Natural killer cell (primary cell): ENCODE results near the gene SLX9. TPM values are rescaled to one million over a fixed set of nuclear protein-coding genes. Genes with fewer than 3 reads are reported as not detected.

ENCODE experiments used
- ATAC-seq, 3 donors: fragments of 150-1000 bp in 2 of 3; fragments of 200-7000 bp in 1 of 3; cut with Tn5 transposase; 1 replicate in 1 of 3; 2 replicates in 2 of 3; pipeline ENCODE4 v1.10.0; 2021; ENCODE audit warnings: mild to moderate bottlenecking in 2 of 3, moderate library complexity in 2 of 3
- DNase-seq, 2 donors: peaks; one replicate each; pipeline versions ENCODE4 v3.0.0 to v3.0.0-alpha.2; 2013 to 2021; ENCODE audit warnings: mixed read lengths in 1 of 2
- H3K27ac ChIP-seq: one replicate; pipeline ENCODE4 v1.5.1; 2013; ENCODE audit warnings: mild to moderate bottlenecking, low read length
- H3K27me3 ChIP-seq: one replicate; pipeline ENCODE4 v1.6.1; 2013; ENCODE audit warnings: low read length; ENCODE audit not compliant: control insufficient read depth, insufficient read depth
- H3K36me3 ChIP-seq: one replicate; pipeline ENCODE4 v1.6.1; 2013; ENCODE audit warnings: low read length; ENCODE audit not compliant: control insufficient read depth, insufficient read depth
- H3K4me1 ChIP-seq: one replicate; pipeline ENCODE4 v1.6.1; 2013; ENCODE audit warnings: low read length; ENCODE audit not compliant: control insufficient read depth, insufficient read depth
- H3K4me3 ChIP-seq: one replicate; pipeline ENCODE4 v1.5.1; 2013; ENCODE audit warnings: low read length
- H3K9me3 ChIP-seq: one replicate; pipeline ENCODE4 v1.6.1; 2013; ENCODE audit warnings: low read length; ENCODE audit not compliant: control insufficient read depth, insufficient read depth
- H3K27ac Mint-ChIP-seq, 2 donors: one replicate each; pipeline ENCODE4 v1.8.0; 2022; ENCODE audit warnings: mild to moderate bottlenecking in 2 of 2, mixed read lengths in 2 of 2, moderate library complexity in 1 of 2
- H3K27me3 Mint-ChIP-seq, 2 donors: one replicate each; pipeline ENCODE4 v1.8.0; 2022; ENCODE audit warnings: low read depth in 2 of 2, mixed read lengths in 2 of 2
- H3K36me3 Mint-ChIP-seq: one replicate; pipeline ENCODE4 v1.8.0; 2022; ENCODE audit warnings: mixed read lengths
- H3K4me1 Mint-ChIP-seq, 2 donors: one replicate each; pipeline ENCODE4 v1.8.0; 2022; ENCODE audit warnings: mixed read lengths in 2 of 2
- H3K4me3 Mint-ChIP-seq: one replicate; pipeline ENCODE4 v1.8.0; 2022; ENCODE audit warnings: mild to moderate bottlenecking, moderate library complexity, mixed read lengths
- H3K9me3 Mint-ChIP-seq, 2 donors: one replicate each; pipeline ENCODE4 v1.8.0; 2022; ENCODE audit warnings: mixed read lengths in 2 of 2
- WGBS: methylation state at CpG from one replicate; pipeline ENCODE4 v1.1.7; 2013; ENCODE audit warnings: missing lambda C conversion rate; ENCODE audit not compliant: insufficient coverage; 5-methylcytosine and 5-hydroxymethylcytosine counted together
- intact Hi-C: fragments of 100-400 bp; cut with micrococcal nuclease; formaldehyde crosslinking; loops from one replicate; pipeline ENCODE4 v1.14.2; 2022
- total RNA-seq, 4 donors: library from RNA; stranded (reverse); fragments of 120-200 nt in 1 of 4; gene quantifications; one replicate each; pipeline versions ENCODE4 v1.2.3 to v1.2.4, GENCODE V29; 2013 to 2022
- TF ChIP-seq, protein P1 (sequence below): fragments of 200-600 bp; IDR thresholded peaks from one replicate; pipeline ENCODE4 v1.8.0; 2022; ENCODE audit warnings: antibody characterized with exemption

SLX9 gene
- total RNA-seq, 3 donors from 2014 or later (not counting 1 experiment from before 2014, with no cell fraction given) = 12.8 to 22.9 (median 20.0) TPM

DNA sequence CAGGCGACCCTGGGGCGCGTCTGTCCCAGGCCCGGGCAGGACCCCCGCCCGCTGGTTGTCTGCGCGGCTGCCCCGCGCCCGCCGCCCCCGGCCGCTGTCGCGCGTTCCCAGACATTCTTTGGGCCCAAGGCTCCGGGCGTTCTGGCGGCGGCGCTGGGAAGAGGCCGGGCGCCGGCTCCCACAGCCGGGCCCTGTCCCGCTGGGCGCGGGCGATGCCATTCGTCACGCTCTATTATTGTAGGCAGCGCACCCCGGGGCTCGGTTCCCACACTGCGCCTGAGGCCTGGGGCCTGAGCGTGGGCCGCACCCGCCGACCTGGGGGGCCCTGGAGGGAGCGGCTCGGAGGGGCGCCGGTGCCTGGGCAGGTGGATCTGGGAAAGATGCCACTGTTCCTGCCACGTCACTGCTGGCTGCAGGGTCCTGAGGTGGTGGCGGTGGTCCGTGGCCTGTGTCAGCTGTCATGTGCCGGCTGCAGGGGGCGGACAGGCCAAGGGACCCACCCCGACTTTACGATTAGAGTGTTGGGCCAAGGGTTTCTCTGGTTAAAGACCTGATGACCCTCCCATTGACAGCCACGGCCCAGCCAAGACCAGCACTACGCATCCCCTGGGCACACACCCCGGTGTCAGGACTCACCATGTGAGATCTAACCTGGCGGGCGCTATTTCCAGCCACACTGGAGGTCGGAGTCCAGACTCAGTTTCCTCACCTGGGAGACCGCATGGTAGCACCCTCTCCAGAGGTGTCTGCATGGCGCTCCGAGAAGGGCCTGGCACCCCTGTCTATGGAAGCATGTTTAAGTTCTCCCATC is 79.5 kb downstream of the SLX9 start:
- TF ChIP-seq, protein P1, sequence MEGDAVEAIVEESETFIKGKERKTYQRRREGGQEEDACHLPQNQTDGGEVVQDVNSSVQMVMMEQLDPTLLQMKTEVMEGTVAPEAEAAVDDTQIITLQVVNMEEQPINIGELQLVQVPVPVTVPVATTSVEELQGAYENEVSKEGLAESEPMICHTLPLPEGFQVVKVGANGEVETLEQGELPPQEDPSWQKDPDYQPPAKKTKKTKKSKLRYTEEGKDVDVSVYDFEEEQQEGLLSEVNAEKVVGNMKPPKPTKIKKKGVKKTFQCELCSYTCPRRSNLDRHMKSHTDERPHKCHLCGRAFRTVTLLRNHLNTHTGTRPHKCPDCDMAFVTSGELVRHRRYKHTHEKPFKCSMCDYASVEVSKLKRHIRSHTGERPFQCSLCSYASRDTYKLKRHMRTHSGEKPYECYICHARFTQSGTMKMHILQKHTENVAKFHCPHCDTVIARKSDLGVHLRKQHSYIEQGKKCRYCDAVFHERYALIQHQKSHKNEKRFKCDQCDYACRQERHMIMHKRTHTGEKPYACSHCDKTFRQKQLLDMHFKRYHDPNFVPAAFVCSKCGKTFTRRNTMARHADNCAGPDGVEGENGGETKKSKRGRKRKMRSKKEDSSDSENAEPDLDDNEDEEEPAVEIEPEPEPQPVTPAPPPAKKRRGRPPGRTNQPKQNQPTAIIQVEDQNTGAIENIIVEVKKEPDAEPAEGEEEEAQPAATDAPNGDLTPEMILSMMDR = no peak
- H3K36me3 ChIP-seq = no peaks in the 10 kb centered on the region
- ATAC-seq (no peak), DNase-seq (no peak)
- no peak overlapping the region for H3K4me3 Mint-ChIP-seq
- no peaks in the 10 kb centered on the region for H3K9me3 ChIP-seq
- peaks cover 7 to 8% of the 10 kb centered on the region in 2 donors for H3K4me1 Mint-ChIP-seq
- no peak overlapping the region for H3K27ac ChIP-seq
- H3K4me3 ChIP-seq = no peak overlapping the region
- no peak overlapping the region for H3K27ac Mint-ChIP-seq
- peaks cover 20 to 33% of the 10 kb centered on the region in 2 donors for H3K27me3 Mint-ChIP-seq
- H3K36me3 Mint-ChIP-seq = no peaks in the 10 kb centered on the region
- WGBS = 37% methylated on average over 60 of the region's 60 CpGs
- intact Hi-C loops = no loop called here
- peaks cover 3 to 4% of the 10 kb centered on the region in 2 donors for H3K9me3 Mint-ChIP-seq
- H3K4me1 ChIP-seq = peaks cover 3% of the 10 kb centered on the region
- peaks cover 12% of the 10 kb centered on the region for H3K27me3 ChIP-seq

DNA sequence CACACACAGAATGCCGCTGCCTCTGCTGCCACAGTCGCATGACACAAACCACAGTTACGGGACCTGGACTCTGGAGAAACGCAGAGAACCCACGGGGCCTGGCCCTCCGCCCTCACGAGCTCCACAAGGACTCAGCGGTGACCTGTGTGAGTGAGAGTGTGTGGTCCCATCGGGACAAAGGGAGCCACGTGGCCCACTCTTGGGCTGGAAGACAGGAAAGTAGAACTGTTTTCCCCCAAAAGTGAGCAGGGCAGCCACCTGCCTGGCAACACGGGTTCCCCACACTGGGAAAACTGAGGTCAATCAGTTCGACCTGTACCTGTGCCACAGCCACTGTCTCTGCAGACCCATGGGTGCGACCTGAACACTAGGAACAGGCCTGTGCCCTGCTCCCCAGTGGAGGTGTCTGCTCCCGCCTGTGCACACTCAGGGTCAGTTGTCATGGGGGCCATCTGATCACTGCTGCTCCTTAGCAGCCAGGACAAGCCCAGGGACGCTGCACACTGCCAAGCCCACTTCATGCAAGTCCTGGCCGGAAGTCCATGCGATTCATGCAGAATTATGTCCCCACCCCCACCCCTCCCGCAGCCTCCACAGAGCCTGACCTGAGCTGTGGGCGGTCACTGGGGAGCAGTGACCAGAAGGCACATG is 80.2 kb downstream of the SLX9 start:
- DNase-seq (no peak), ATAC-seq (no peak)
- Mint-ChIP-seq H3K4me3 (no peak overlapping the region), H3K27me3 (peaks cover 19 to 33% of the 10 kb centered on the region in 2 donors), H3K36me3 (no peaks in the 10 kb centered on the region), H3K27ac (no peak overlapping the region), H3K4me1 (peaks cover 7 to 8% of the 10 kb centered on the region in 2 donors), H3K9me3 (peaks cover 3 to 4% of the 10 kb centered on the region in 2 donors)
- Histone ChIP-seq H3K27ac (no peak overlapping the region), H3K9me3 (no peaks in the 10 kb centered on the region), H3K4me1 (peaks cover 3% of the 10 kb centered on the region), H3K27me3 (peaks cover 12% of the 10 kb centered on the region), H3K36me3 (no peaks in the 10 kb centered on the region), H3K4me3 (no peak overlapping the region)
- intact Hi-C loops = no loop called here
- TF ChIP-seq, protein P1 = no peak
- WGBS = 91% methylated on average over 19 of the region's 19 CpGs

DNA sequence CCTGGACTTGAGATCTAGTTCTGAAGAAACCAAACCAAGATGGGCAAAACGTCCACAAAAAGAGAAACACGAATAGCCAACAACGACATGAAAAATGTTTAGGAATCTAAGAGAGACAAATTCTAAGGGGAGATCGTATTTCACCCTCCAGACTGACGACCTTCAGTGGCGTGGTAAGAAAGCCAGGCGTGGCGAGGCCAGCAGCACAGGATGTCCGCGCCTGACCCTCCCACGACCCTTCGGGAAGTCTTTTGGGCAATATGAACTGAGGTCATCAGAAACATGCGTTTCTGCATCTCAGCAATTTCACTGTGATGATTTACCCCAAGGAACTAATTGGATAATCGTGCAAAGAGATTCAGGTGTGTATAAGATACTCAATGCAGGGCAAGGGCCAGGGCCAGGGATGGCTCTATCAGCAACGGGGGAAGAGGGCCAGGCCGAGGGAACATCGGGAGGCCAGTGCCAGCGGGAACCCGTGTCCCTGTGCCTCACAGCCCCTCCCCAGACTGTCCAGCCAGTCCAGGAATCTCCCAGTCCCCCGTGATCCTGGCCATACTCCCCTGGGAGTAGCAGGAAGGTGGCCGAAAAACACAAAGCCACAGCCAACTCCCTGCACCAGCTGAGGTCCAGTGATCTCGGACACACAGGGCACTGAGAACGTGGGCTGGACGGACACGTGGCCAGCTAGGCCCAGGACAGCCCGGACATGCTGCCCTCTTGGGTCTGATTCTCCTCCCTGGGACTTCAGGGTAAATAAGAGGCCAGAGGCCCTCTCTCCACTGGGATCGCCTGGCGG is 81.0 kb downstream of the SLX9 start:
- intact Hi-C loops = no loop called here
- H3K36me3 ChIP-seq = no peaks in the 10 kb centered on the region
- TF ChIP-seq, protein P1 = no peak
- DNase-seq (no peak), ATAC-seq (no peak)
- H3K4me3 Mint-ChIP-seq = no peak overlapping the region
- H3K36me3 Mint-ChIP-seq = no peaks in the 10 kb centered on the region
- H3K27me3 Mint-ChIP-seq = peaks cover 19 to 28% of the 10 kb centered on the region in 2 donors
- H3K4me1 ChIP-seq = peaks cover 3% of the 10 kb centered on the region
- H3K4me1 Mint-ChIP-seq = peaks cover 7 to 8% of the 10 kb centered on the region in 2 donors
- peaks cover 12% of the 10 kb centered on the region for H3K27me3 ChIP-seq
- no peak overlapping the region for H3K4me3 ChIP-seq
- peaks cover 3 to 4% of the 10 kb centered on the region in 2 donors for H3K9me3 Mint-ChIP-seq
- H3K9me3 ChIP-seq = no peaks in the 10 kb centered on the region
- WGBS = 83% methylated on average over 28 of the region's 28 CpGs
- H3K27ac ChIP-seq = no peak overlapping the region
- no peak overlapping the region for H3K27ac Mint-ChIP-seq
